Common myeloid progenitor, CD34-positive (primary cell): ENCODE measurements around the gene ATP6V0E1.

Source experiments
- CTCF ChIA-PET: fragments of 350-600 bp; sonication (Branson Sonifier 250); formaldehyde crosslinking; loops from one replicate; lab custom pipeline; 2021; ENCODE audit warnings: antibody characterized with exemption; lab: Charles Lee
- POLR2A ChIA-PET: fragments of 350-600 bp; sonication (Branson Sonifier 250); formaldehyde crosslinking; loops from one replicate; lab custom pipeline; 2021; ENCODE audit warnings: antibody characterized with exemption; lab: Charles Lee
- DNase-seq, 3 donors: peaks; one replicate each; pipeline versions ENCODE4 v3.0.0 to v3.0.0-alpha.2; 2013
- H3K27ac ChIP-seq, 2 experiments: 1 replicate in 1 of 2; 2 replicates in 1 of 2; pipeline ENCODE4 v1.7.0; 2013; ENCODE audit warnings: inconsistent platforms in 2 of 2, low read length in 2 of 2, mild to moderate bottlenecking in 2 of 2, low read depth in 1 of 2, moderate library complexity in 1 of 2; ENCODE audit not compliant: severe bottlenecking in 2 of 2, insufficient read depth in 1 of 2, poor library complexity in 1 of 2
- H3K27me3 ChIP-seq, 5 experiments: replicated peaks in 2 of 5; 1 replicate in 3 of 5; 2 replicates in 2 of 5; pipeline versions ENCODE4 v1.6.1 to v1.7.0; 2013; ENCODE audit warnings: low read length in 4 of 5, mild to moderate bottlenecking in 2 of 5, moderate library complexity in 2 of 5, inconsistent platforms in 1 of 5; ENCODE audit not compliant: insufficient read depth in 5 of 5, control insufficient read depth in 4 of 5
- H3K36me3 ChIP-seq, 4 experiments: 1 replicate in 2 of 4; 2 replicates in 2 of 4; pipeline versions ENCODE4 v1.6.1 to v1.7.0; 2013; ENCODE audit warnings: low read length in 3 of 4, control low read depth in 1 of 4, mild to moderate bottlenecking in 1 of 4; ENCODE audit not compliant: control insufficient read depth in 4 of 4, insufficient read depth in 4 of 4
- H3K4me1 ChIP-seq, 4 experiments: 1 replicate in 3 of 4; 2 replicates in 1 of 4; pipeline versions ENCODE4 v1.6.1 to v1.7.1; 2013; ENCODE audit warnings: low read length in 3 of 4, mild to moderate bottlenecking in 3 of 4, control low read depth in 1 of 4, inconsistent platforms in 1 of 4, moderate library complexity in 1 of 4; ENCODE audit not compliant: control insufficient read depth in 4 of 4, insufficient read depth in 4 of 4; ENCODE audit errors: control extremely low read depth in 1 of 4
- H3K4me3 ChIP-seq, 7 experiments: 1 replicate in 4 of 7; 2 replicates in 3 of 7; pipeline versions ENCODE4 v1.5.1 to v1.7.0; 2013; ENCODE audit warnings: mild to moderate bottlenecking in 7 of 7, low read length in 6 of 7, moderate library complexity in 6 of 7, inconsistent platforms in 2 of 7, low read depth in 2 of 7, control low read depth in 1 of 7; ENCODE audit not compliant: insufficient read depth in 4 of 7, control insufficient read depth in 1 of 7; ENCODE audit errors: extremely low read depth in 1 of 7
- H3K9me3 ChIP-seq, 5 experiments: 1 replicate in 4 of 5; 2 replicates in 1 of 5; pipeline versions ENCODE4 v1.6.1 to v1.7.1; 2013; ENCODE audit warnings: low read length in 4 of 5, mild to moderate bottlenecking in 2 of 5, inconsistent platforms in 1 of 5, low read depth in 1 of 5, moderate library complexity in 1 of 5; ENCODE audit not compliant: control insufficient read depth in 4 of 5, insufficient read depth in 2 of 5; ENCODE audit errors: control extremely low read depth in 1 of 5
- WGBS: methylation state at CpG from one replicate; pipeline ENCODE4 v1.1.5; 2013; ENCODE audit not compliant: insufficient coverage; 5-methylcytosine and 5-hydroxymethylcytosine counted together

The ATP6V0E1 gene

GRCh38 chr5:173055983-173056782 is 72.6 kb downstream of the ATP6V0E1 start, which contains the start of gene CREBRF:
TSS of gene CREBRF (plus strand) at chr5:173056352. CDS start at chr5:173080776, 24,424 bp downstream.
- H3K27me3 ChIP-seq = no peaks in the 10 kb centered on the region
- DNase-seq = peak; percentile 97 to 98 (median 97)
- no peaks in the 10 kb centered on the region for H3K9me3 ChIP-seq
- H3K27ac ChIP-seq = peak within 1 kb of the TSS; percentile 88 to 94
- H3K4me3 ChIP-seq = peak within 1 kb of the TSS; percentile 87 to 99 (median 92)
- WGBS = 0% methylated on average over 42 of the region's 74 CpGs
- H3K36me3 ChIP-seq = peaks cover 0 to 4% (median 3%) of the 10 kb centered on the region in 4 experiments
- ChIA-PET CTCF (interaction anchor here (1.5 to 1.7 kb wide), 2 partner anchors 14 to 21 kb away, joined by 5 to 6 read pairs; no protein-coding TSS in a partner anchor), POLR2A (interaction anchor here (1.4 to 1.5 kb wide), 2 partner anchors 21 to 72 kb away, joined by 8 to 15 read pairs; partner anchors contain the start of gene ATP6V0E1)
- peaks cover 10 to 27% (median 19%) of the 10 kb centered on the region in 4 experiments for H3K4me1 ChIP-seq

- ChIA-PET CTCF (interaction anchor here (1.1 to 1.7 kb wide), 2 partner anchors 21 to 72 kb away, joined by 5 to 7 read pairs; partner anchors contain the start of gene ATP6V0E1), POLR2A (interaction anchor here (1.1 to 1.5 kb wide), 4 partner anchors 12 to 73 kb away, joined by 4 to 15 read pairs (median 6); partner anchors contain the start of gene ATP6V0E1)
- no peak for DNase-seq
Measured at GRCh38 chr5:173056783-173057061, 73.2 kb downstream of the ATP6V0E1 start.

GRCh38 chr5:173057062-173057924 is 73.7 kb downstream of the ATP6V0E1 start:
- Histone ChIP-seq H3K4me3 (peak overlapping the region; percentile 87 to 99 (median 92)), H3K27me3 (no peaks in the 10 kb centered on the region), H3K27ac (peak overlapping the region; percentile 88 to 94), H3K9me3 (no peaks in the 10 kb centered on the region), H3K36me3 (peaks cover 0 to 4% (median 3%) of the 10 kb centered on the region in 4 experiments), H3K4me1 (peaks cover 10 to 27% (median 19%) of the 10 kb centered on the region in 4 experiments)
- DNase-seq = peak; percentile 99
- ChIA-PET POLR2A (interaction anchor here (0.6 to 1.5 kb wide), 7 partner anchors 11 to 369 kb away, joined by 4 to 15 read pairs (median 5); partner anchors contain the start of genes ATP6V0E1 and BNIP1), CTCF (interaction anchor here (0.9 to 1.7 kb wide), 5 partner anchors 11 to 73 kb away, joined by 3 to 7 read pairs (median 4); partner anchors contain the start of gene ATP6V0E1)
- under 1% methylated on average over 25 of the region's 38 CpGs for WGBS

More at GRCh38 chr5:173056783-173057061, 73.2 kb downstream of the ATP6V0E1 start:
- Histone ChIP-seq H3K4me1 (peaks cover 10 to 27% (median 19%) of the 10 kb centered on the region in 4 experiments), H3K36me3 (peaks cover 0 to 4% (median 3%) of the 10 kb centered on the region in 4 experiments), H3K27ac (peak overlapping the region; percentile 88 to 94), H3K4me3 (peak overlapping the region; percentile 87 to 99 (median 92)), H3K9me3 (no peaks in the 10 kb centered on the region), H3K27me3 (no peaks in the 10 kb centered on the region)
- under 1% methylated on average over 20 of the region's 27 CpGs for WGBS

GRCh38 chr5:173062141-173062540 is 78.6 kb downstream of the ATP6V0E1 start:
- ChIA-PET POLR2A (no interaction called here), CTCF (no interaction called here)
- Histone ChIP-seq H3K36me3 (peaks cover 0 to 4% (median 3%) of the 10 kb centered on the region in 4 experiments), H3K4me3 (no peak overlapping the region), H3K27ac (no peak overlapping the region), H3K4me1 (peaks cover 10 to 27% (median 17%) of the 10 kb centered on the region in 4 experiments), H3K9me3 (no peaks in the 10 kb centered on the region), H3K27me3 (no peaks in the 10 kb centered on the region)
- DNase-seq = no peak
- WGBS = 100% methylated on average over 1 of the region's 4 CpGs

GRCh38 chr5:173065155-173065554 is 81.6 kb downstream of the ATP6V0E1 start:
- POLR2A ChIA-PET = no interaction called here
- Histone ChIP-seq H3K9me3 (no peaks in the 10 kb centered on the region), H3K27ac (no peak overlapping the region), H3K4me1 (peaks cover 7 to 24% (median 14%) of the 10 kb centered on the region in 4 experiments), H3K27me3 (no peaks in the 10 kb centered on the region), H3K36me3 (peaks cover 0 to 4% (median 3%) of the 10 kb centered on the region in 4 experiments), H3K4me3 (no peak overlapping the region)
- DNase-seq = peak in 2 of 3 donors; percentile 50 to 52
- CTCF ChIA-PET = interaction anchor here (1.8 to 1.9 kb wide), 2 partner anchors 50 to 81 kb away, joined by 6 read pairs; partner anchors contain the start of gene ATP6V0E1

- 20% methylated on average over 7 of the region's 7 CpGs for WGBS
- peaks cover 7 to 20% (median 13%) of the 10 kb centered on the region in 4 experiments for H3K4me1 ChIP-seq
- peak overlapping the region in 3 of 7 experiments; percentile 16 to 40 (median 25) for H3K4me3 ChIP-seq
- no peaks in the 10 kb centered on the region for H3K27me3 ChIP-seq
- POLR2A ChIA-PET = no interaction called here
- no peaks in the 10 kb centered on the region for H3K9me3 ChIP-seq
- no peak overlapping the region for H3K27ac ChIP-seq
- peaks cover 0 to 2% (median 0%) of the 10 kb centered on the region in 4 experiments for H3K36me3 ChIP-seq
- DNase-seq = peak; percentile 52 to 76 (median 75)
- CTCF ChIA-PET = interaction anchor here (0.9 kb wide), 1 partner anchor 85 kb away, joined by 3 read pairs; no protein-coding TSS in a partner anchor
Measured at GRCh38 chr5:173069671-173070070, 86.1 kb downstream of the ATP6V0E1 start.
